Activated effector memory CD4-positive, alpha-beta T cell treated with anti-CD3 and anti-CD28 coated beads, Interleukin-2, amount 50 U/mL, for 16 hours (primary cell): Measurements from ENCODE around the gene ITGB8.
"Not testable (repeated sequence)": the region's sequence is repeated elsewhere in the genome, so short reads cannot be mapped to it uniquely, and the experiment has no call there.

ENCODE experiments used
- DNase-seq: peaks from one replicate; pipeline ENCODE4 v3.0.0-alpha.2; 2020

The ITGB8 gene

GRCh38 chr7:20346577-20346976, 15.9 kb downstream of the ITGB8 start:
- no peak for DNase-seq

DNA sequence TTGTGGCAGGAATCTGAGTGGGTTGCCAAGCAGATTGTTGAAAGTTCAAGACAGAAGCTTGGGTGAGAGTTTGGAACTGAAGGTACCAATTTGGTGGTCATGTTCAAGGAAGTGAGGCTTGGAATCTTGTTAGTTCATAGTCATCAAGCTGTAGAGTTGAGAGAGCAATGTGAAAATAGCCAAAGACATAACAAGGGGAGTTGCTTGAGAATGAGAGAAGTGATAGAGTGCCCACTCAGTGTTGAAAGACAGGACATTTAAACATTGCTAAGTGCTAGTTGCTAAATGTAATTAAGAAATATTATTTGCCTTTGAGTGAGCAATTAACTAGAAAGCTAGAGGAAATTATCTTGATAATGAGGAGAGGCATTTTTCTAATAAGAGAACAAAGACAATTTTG, 17.0 kb downstream of the ITGB8 start:
- no peak for DNase-seq

DNA sequence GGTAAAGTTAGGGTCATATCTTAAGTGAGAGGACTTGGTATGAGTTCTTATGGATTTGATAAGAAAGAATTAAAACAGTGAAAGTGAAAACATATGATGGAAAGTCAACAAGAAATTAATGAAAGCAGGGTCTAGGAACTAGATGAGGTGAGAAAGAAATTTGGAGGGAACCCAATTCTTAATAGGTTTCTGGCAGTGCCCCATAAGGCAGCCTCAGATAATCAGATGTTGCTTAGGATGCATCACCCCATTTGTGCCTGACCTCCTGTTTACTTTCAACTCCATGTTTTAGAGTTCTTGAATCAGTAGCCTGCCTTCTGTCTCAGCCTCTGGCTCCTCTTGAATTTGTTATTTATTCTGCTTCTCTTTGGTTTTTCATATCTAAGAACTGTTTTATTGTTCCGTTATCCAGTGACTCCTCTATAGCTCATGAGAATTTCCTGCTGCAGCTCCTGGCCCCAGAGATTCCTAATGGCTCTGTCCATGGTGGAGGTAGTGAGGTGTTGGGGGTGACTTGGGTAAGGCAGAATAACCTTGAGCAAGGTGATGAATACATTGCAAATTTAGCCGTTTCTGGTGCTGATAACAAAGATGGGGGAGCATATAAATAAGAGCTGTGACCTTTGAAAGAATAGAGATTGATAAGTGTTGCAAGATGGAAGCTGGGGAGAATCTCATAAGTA, 17.6 kb downstream of the ITGB8 start:
- no peak for DNase-seq

DNA sequence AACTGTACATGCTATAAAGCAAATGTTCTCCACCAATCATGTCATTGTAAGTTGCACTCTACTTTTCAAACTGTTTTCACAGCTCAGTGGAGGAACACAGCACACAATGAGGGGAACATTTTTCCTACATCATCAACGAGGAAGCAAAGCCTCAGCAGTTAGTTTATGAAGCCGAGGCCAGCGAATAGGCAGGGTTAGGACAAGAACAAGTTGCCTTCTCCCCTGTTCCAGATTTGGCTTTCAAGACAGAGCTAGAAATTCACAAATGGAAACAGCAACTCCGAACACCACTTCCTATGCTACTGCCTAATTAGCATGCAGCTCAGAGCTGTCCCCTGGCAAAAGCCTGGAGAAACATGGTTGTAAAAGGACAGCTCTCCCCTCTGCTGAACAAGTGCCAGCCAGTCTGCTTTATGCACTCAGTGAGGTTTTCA, 19.8 kb downstream of the ITGB8 start:
- no peak for DNase-seq

GRCh38 chr7:20350996-20351692, 20.4 kb downstream of the ITGB8 start:
- no peak for DNase-seq

- DNase-seq, result no peak
Measured at GRCh38 chr7:20351901-20352300, 21.2 kb downstream of the ITGB8 start.

DNA sequence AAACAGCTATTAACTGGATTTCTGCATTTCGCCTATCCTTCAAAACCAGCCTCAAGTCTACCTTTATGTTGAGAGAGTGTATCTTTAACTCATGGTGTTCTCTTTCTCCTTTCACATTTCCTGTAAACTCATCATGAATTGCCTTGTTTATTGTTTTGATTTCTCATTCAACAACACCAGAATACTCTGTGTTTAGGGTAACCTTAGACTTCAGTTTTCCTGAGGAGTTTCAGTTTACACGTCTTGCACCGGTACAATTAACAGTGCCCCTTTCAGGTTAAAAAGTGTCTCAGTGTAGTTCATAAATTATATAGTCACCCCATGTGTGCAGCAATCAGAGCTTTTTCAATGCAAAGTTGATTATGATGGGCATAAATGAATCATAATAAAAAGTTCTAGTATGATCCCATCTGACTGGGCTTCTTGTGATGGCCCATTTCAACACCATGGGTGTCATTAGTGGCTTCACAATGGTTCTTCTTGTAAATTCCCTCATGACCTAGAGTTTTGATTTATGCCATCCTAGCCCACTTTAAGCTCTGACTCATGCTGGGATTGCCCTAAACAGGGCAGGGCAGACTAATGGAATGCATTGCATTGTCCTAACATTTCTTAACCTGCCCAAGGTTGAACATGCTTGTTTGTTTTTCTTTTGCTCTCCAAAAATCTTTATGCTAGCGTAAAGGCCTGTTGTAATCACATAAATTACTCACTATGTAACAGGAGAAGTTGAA, 22.0 kb downstream of the ITGB8 start:
- no peak for DNase-seq

- DNase-seq, result no peak
Measured at GRCh38 chr7:20354610-20355528, 24.2 kb downstream of the ITGB8 start.

DNA sequence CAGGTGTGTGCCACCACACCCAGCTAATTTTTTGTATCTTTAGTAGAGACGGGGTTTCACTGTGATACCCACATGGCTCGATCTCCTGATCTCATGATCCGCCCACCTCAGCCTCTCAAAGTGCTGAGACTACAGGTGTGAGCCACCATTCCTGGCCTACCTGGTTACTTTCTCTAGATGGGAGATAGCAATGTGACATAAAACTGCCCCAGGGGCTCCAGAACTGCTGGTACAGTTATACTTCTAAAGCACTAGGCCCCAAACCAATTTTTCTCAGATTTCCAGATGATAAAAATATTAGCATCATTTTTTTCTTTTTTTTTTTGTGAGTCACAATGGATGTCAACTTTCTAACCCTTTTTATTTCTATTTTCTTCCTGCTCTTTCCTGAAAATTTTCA, 27.4 kb downstream of the ITGB8 start:
- DNase-seq, result no peak

GRCh38 chr7:20358762-20359282, 28.1 kb downstream of the ITGB8 start:
- no peak for DNase-seq

DNA sequence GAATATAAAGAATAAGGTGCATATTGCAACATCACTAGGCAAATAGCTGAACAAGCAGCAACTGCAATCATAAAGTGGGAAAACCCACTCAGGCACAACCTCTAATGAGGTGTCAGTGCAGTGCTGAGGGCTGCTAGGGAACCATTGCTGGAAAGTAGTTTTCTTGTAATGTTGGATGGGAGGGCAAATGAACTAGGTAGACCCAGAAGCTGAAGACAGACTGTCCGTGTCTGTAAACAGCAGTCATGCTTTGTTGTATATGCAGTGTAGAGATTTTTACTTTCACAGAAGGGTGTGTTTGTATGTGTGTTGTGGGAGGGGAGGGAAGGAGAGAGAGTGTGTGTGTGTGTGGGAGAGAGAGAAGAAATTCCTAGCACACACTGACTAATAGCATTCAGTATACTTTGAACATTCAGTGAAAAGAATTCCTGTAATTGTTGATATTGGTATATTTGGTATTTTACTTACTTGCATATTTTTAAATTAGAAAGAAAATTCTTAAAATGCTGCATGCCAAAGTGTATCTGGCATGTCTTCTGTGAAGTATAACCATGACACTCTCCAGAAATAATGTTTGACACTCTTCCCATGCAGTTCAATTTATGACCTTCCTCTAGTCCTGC, 28.8 kb downstream of the ITGB8 start:
- no peak for DNase-seq

- no peak for DNase-seq
Measured at GRCh38 chr7:20362574-20363253, 32.0 kb downstream of the ITGB8 start.

- no peak for DNase-seq
Measured at GRCh38 chr7:20364571-20365196, 34.0 kb downstream of the ITGB8 start.

GRCh38 chr7:20365486-20365885, 34.8 kb downstream of the ITGB8 start:
- DNase-seq, result no peak

GRCh38 chr7:20374399-20374798, 43.7 kb downstream of the ITGB8 start:
- DNase-seq, result no peak

DNA sequence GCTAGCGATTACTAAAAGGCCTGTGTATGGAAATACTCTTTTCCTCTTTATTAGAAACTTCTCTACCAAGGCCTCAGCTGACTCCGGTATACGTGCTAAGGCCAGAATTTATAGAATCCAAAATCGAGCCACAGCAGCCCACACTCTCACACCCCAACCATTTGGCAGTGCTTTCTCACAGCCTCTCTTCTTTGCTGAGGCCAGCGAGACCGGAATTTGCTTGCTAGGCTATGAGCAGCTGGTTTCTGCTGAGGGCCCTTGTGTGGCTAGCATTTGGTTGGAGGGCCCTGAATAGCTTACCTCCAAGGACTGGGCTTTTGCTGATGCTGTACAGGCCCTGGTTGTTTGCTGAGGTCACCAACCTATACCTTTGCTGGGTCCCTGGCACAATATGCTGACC, 46.1 kb downstream of the ITGB8 start:
- DNase-seq, result no peak

DNA sequence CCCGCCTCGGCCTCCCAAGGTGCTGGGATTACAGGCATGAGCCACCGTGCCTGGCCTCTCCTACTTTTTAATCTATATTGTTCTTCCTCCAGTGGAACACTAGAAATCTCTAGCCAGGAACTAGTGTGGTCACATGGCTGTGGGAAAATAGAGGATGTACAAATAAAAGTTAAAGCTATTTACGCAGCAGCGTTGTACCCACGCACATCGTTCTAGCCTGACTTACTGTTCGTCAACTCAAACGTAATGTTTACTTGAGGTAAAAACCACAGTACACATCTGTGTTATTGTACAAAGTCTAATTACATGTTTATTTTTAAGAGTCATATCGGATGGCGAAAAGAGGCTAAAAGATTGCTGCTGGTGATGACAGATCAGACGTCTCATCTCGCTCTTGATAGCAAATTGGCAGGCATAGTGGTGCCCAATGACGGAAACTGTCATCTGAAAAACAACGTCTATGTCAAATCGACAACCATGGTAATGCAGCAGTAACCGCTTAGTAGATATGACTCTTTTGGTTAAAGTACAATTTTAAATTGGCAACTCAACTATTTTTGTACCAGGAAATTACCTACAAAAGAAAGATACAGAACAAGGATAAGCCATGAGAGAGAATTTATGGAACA, 50.8 kb downstream of the ITGB8 start:
- DNase-seq, result no peak

GRCh38 chr7:20383351-20383750, 52.7 kb downstream of the ITGB8 start:
- DNase-seq, result no peak

DNA sequence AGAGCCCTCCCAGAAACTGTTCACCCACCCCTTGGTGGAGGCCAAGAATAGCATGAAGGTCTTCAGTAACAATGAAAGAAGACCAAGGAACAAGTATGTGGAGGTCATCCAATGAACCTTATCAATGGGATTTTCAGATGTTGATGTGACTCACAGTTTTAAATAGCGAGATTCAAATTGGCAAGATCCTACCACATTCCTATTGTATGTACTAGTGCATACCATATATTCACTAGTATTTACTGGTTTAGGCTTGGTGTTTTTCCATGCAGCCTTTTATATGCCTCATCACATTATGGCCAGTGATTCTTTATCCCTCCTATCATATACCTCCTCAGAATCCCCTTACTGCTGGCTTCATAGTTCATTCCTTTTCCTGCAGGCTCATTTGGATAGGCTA, 54.4 kb downstream of the ITGB8 start:
- no peak for DNase-seq

- DNase-seq, result no peak
Measured at GRCh38 chr7:20388084-20388483, 57.4 kb downstream of the ITGB8 start.

GRCh38 chr7:20389192-20389591, 58.5 kb downstream of the ITGB8 start:
- DNase-seq, result not testable (repeated sequence)
